Sigmoid colon (tissue), 7 donors: Measurements from ENCODE around the gene ATP10D. TPM values are rescaled to one million over a fixed set of nuclear protein-coding genes. Genes with fewer than 3 reads are reported as not detected.

ENCODE experiments used
- DNase-seq: peaks from one replicate; pipeline ENCODE4 v3.0.0-alpha.2; 2019
- H3K27ac ChIP-seq, 4 donors: fragments of 200-600 bp; sonication (generic); one replicate each; pipeline ENCODE4 v1.5.1; 2016 to 2019; ENCODE audit warnings: mild to moderate bottlenecking in 1 of 4
- H3K27me3 ChIP-seq, 3 donors: fragments of 200-600 bp; sonication (generic); one replicate each; pipeline ENCODE4 v1.5.1; 2019; ENCODE audit warnings: mild to moderate bottlenecking in 1 of 3
- H3K36me3 ChIP-seq, 4 donors: fragments of 200-600 bp; sonication (generic); one replicate each; pipeline ENCODE4 v1.5.1; 2016 to 2019
- H3K4me1 ChIP-seq, 4 donors: fragments of 200-600 bp; sonication (generic); one replicate each; pipeline ENCODE4 v1.5.1; 2017 to 2019
- H3K4me3 ChIP-seq, 4 donors: fragments of 200-600 bp; sonication (generic); one replicate each; pipeline ENCODE4 v1.5.1; 2017 to 2019; ENCODE audit warnings: mild to moderate bottlenecking in 2 of 4, moderate library complexity in 1 of 4
- H3K9me3 ChIP-seq, 4 donors: fragments of 200-600 bp in 3 of 4; sonication (generic) in 3 of 4; one replicate each; pipeline versions ENCODE4 v1.5.1 to v1.6.1; 2013 to 2019
- EP300 ChIP-seq, 4 donors: sonication (generic); formaldehyde crosslinking; IDR thresholded peaks; one replicate each; pipeline ENCODE4 v1.6.1; 2017; ENCODE audit warnings: antibody characterized with exemption in 4 of 4
- POLR2A ChIP-seq, 2 donors: fragments of 450-650 bp; IDR thresholded peaks; one replicate each; pipeline ENCODE4 v1.6.1; 2016; ENCODE audit warnings: antibody characterized with exemption in 2 of 2, mild to moderate bottlenecking in 2 of 2, moderate library complexity in 2 of 2
- POLR2AphosphoS5 ChIP-seq, 4 donors: sonication (generic); formaldehyde crosslinking; IDR thresholded peaks; one replicate each; pipeline ENCODE4 v1.6.1; 2017; ENCODE audit warnings: antibody characterized with exemption in 4 of 4
- WGBS, 2 donors: extraction: QIAGEN DNeasy Blood & Tissue Kit; methylation state at CpG; one replicate each; pipeline ENCODE4 v1.1.7; 2013; 5-methylcytosine and 5-hydroxymethylcytosine counted together
- intact Hi-C: fragments of 100-400 bp; cut with DNase I; formaldehyde crosslinking; loops from one replicate; pipeline ENCODE4 v1.15.1; 2023
- polyA plus RNA-seq, 3 donors: library from polyadenylated mRNA; stranded (reverse); fragments of 200-250 nt; gene quantifications; one replicate each; pipeline ENCODE4 v1.2.3, GENCODE V29; 2013
- total RNA-seq, 4 donors: library from RNA; depleted of rRNA; stranded (reverse); fragments of >200 nt; gene quantifications; one replicate each; pipeline ENCODE4 v1.1.0, GENCODE V29; 2016
- TF ChIP-seq, protein P1 (sequence below), 4 experiments: fragments of 450-650 bp in 3 of 4; fragments of 200-600 bp in 1 of 4; IDR thresholded peaks; one replicate each; pipeline ENCODE4 v1.5.1; 2016 to 2019; ENCODE audit warnings: antibody characterized with exemption in 4 of 4, mild to moderate bottlenecking in 3 of 4, moderate library complexity in 2 of 4
- donor health status: healthy with polysubstance abuse.
- donor health status: Bipolar disorder and iron deficiency.
- donor health status: healthy.

The ATP10D gene
- total and polyA plus RNA-seq, 7 donors, result 0.60 to 21.0 (median 16.8) TPM

DNA sequence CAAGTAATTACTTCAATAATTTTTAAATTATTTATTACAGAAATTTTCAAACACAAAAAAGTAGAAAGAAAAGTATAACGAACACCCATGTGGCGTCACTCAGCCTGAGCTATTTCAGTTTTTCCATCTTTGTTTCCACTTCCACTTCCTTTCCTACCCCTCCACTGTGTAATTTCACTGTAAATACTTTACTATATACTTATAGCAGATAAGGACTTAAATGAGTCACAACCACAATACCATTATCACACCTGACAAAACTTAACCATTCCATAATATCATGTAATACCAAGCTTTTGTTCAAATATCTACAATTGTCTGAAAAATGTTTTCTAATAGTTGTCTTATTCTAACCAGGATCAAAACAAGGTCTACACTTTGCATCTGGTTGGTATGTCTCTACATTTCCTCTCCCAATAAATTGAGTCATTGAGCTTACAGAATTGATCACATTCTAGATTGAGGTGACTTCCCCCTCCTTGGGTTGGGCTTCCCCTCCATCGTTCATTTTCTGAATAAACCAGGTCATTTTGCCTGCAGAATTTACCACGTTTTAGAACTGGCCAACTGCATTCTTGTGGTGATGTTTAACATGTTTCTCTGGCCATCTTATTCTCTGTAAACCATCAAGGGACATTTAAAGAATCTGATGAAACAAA, 48.7 kb downstream of the ATP10D start:
- Histone ChIP-seq H3K4me3 (no peak overlapping the region), H3K9me3 (no peaks in the 10 kb centered on the region), H3K27me3 (no peaks in the 10 kb centered on the region), H3K27ac (no peak overlapping the region), H3K36me3 (peaks cover 0 to 47% (median 5%) of the 10 kb centered on the region in 4 donors), H3K4me1 (peaks cover 0 to 21% (median 18%) of the 10 kb centered on the region in 4 donors)
- no peak for DNase-seq
- no peak for TF ChIP-seq POLR2AphosphoS5 (IDR thresholded peaks at IDR 0.05)
- TF ChIP-seq POLR2A (IDR thresholded peaks at IDR 0.05), result no peak
- TF ChIP-seq, protein P1, sequence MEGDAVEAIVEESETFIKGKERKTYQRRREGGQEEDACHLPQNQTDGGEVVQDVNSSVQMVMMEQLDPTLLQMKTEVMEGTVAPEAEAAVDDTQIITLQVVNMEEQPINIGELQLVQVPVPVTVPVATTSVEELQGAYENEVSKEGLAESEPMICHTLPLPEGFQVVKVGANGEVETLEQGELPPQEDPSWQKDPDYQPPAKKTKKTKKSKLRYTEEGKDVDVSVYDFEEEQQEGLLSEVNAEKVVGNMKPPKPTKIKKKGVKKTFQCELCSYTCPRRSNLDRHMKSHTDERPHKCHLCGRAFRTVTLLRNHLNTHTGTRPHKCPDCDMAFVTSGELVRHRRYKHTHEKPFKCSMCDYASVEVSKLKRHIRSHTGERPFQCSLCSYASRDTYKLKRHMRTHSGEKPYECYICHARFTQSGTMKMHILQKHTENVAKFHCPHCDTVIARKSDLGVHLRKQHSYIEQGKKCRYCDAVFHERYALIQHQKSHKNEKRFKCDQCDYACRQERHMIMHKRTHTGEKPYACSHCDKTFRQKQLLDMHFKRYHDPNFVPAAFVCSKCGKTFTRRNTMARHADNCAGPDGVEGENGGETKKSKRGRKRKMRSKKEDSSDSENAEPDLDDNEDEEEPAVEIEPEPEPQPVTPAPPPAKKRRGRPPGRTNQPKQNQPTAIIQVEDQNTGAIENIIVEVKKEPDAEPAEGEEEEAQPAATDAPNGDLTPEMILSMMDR (IDR thresholded peaks at IDR 0.05), result no peak
- no peak for TF ChIP-seq EP300 (IDR thresholded peaks at IDR 0.05)
- WGBS, 2 donors, result 75 to 76% methylated on average over 4 of the region's 4 CpGs
- intact Hi-C loops, result no loop called here

DNA sequence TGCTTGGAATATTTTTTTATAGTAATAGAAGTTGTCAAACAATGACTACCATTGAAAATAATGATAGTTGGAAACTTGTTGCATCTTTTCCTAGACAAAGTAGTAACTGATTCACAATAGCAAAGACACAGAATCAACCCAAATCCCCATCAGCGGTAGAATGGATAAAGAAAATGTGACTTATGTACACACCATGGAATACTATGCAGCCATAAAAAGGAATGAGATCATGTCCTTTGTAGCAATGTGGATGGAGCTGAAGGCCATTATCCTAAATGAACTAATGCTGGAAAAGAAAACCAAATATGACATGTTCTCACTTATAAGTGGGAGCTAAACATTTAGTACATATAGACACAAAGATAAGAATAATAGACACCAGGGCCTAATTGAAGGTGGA, 49.7 kb downstream of the ATP10D start:
- Histone ChIP-seq H3K36me3 (peaks cover 0 to 57% (median 5%) of the 10 kb centered on the region in 4 donors), H3K9me3 (no peaks in the 10 kb centered on the region), H3K27ac (no peak overlapping the region), H3K4me1 (peaks cover 0 to 21% (median 18%) of the 10 kb centered on the region in 4 donors), H3K4me3 (no peak overlapping the region), H3K27me3 (no peaks in the 10 kb centered on the region)
- no peak for DNase-seq
- TF ChIP-seq, protein P1 (IDR thresholded peaks at IDR 0.05), result no peak
- TF ChIP-seq EP300 (IDR thresholded peaks at IDR 0.05), result no peak
- TF ChIP-seq POLR2AphosphoS5 (IDR thresholded peaks at IDR 0.05), result no peak
- TF ChIP-seq POLR2A (IDR thresholded peaks at IDR 0.05), result no peak
- 95 to 100% methylated on average over 1 of the region's 1 CpG for WGBS, 2 donors
- intact Hi-C loops, result no loop called here

DNA sequence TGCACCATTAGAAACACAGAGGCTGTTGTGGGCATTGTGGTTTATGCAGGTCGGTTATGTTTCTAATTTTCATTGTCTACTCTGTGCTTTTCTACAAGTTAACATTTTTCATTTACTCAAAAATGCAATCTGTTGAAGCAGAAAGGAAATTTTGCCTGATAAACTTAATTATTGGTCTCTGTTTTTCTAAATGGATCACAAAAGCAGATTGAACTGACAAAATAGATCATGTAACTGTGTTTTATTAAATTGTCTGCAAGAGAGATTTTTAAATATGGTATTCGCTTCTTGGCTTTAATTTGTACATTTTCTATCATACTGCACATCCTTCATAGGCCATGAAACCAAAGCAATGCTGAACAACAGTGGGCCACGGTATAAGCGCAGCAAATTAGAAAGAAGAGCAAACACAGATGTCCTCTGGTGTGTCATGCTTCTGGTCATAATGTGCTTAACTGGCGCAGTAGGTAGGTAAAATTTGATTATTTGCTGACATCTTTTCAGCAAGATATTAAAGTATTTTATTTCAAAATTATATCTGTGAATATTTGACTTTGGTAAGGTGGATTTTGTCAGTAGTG, 50.6 kb downstream of the ATP10D start:
- DNase-seq, result no peak
- intact Hi-C loops, result no loop called here
- Histone ChIP-seq H3K4me3 (no peak overlapping the region), H3K27me3 (no peaks in the 10 kb centered on the region), H3K9me3 (no peaks in the 10 kb centered on the region), H3K27ac (no peak overlapping the region), H3K4me1 (peaks cover 0 to 20% (median 16%) of the 10 kb centered on the region in 4 donors), H3K36me3 (peaks cover 0 to 66% (median 5%) of the 10 kb centered on the region in 4 donors)
- TF ChIP-seq, protein P1 (IDR thresholded peaks at IDR 0.05), result no peak
- TF ChIP-seq POLR2A (IDR thresholded peaks at IDR 0.05) (no peak), EP300 (IDR thresholded peaks at IDR 0.05) (no peak), POLR2AphosphoS5 (IDR thresholded peaks at IDR 0.05) (no peak)
- 90 to 96% methylated on average over 5 of the region's 5 CpGs for WGBS, 2 donors

DNA sequence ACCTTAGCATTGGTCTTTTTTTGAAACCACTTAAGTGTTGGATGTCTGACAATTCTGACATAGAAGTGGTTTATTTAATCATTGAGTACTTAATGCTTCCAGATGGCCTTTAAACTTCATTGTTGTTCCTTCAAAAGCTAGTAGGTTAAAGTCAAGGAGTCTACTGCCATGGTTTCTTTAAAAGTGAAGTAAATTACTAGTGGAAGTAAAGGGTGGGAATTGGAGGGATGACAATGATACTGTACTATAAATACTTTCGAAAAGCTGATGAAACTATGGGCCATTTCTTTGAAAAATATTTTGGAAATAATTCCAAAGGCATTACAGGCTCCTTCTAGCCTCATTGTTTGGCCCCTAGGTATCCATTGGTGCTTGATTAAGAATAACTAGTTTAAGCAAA, 51.9 kb downstream of the ATP10D start:
- Histone ChIP-seq H3K9me3 (no peaks in the 10 kb centered on the region), H3K36me3 (peaks cover 0 to 73% (median 5%) of the 10 kb centered on the region in 4 donors), H3K27ac (no peak overlapping the region), H3K4me3 (no peak overlapping the region), H3K27me3 (no peaks in the 10 kb centered on the region), H3K4me1 (peaks cover 0 to 7% (median 4%) of the 10 kb centered on the region in 4 donors)
- DNase-seq, result no peak
- TF ChIP-seq POLR2A (IDR thresholded peaks at IDR 0.05), result no peak
- TF ChIP-seq POLR2AphosphoS5 (IDR thresholded peaks at IDR 0.05), result no peak
- TF ChIP-seq EP300 (IDR thresholded peaks at IDR 0.05), result no peak
- TF ChIP-seq, protein P1 (IDR thresholded peaks at IDR 0.05), result no peak
- WGBS, 2 donors, result 0 to 1% methylated on average over 1 of the region's 1 CpG
- intact Hi-C loops, result no loop called here
